Measurements from ENCODE around the gene C2CD4D.

- TF ChIP-seq CTCF (optimal IDR thresholded peaks at IDR 0.05 in 1 of 3, IDR thresholded peaks at IDR 0.05 in 1 of 3, conservative IDR thresholded peaks at IDR 0.05 in 1 of 3; ENCODE audit: extremely low read depth in 1 of 3, insufficient read depth in 2 of 3, low read length in 3 of 3) (no peak), EZH2 (IDR thresholded peaks at IDR 0.05; ENCODE audit: low read length) (no peak)
These were observed 15.0 kb upstream of the C2CD4D start for GRCh38 chr1:151854658-151855057.
